MCF 10A (cell line): ENCODE measurements around the gene MBOAT2. TPM values are rescaled to one million over a fixed set of nuclear protein-coding genes. Genes with fewer than 3 reads are reported as not detected.

Experiments
- BruUV-seq: library from RNA; stranded (reverse); fragments of 400-500 nt; replicated peaks from 2 replicates; lab custom pipeline; 2021; lab: Mats Ljungman, UMichigan
- CTCF ChIA-PET: fragments of 300-600 bp; sonication (Branson Sonifier 250); formaldehyde crosslinking; extraction: SDS; loops from one replicate; lab custom pipeline; 2021; ENCODE audit warnings: antibody characterized with exemption, inconsistent platforms; lab: Yijun Ruan, JAX
- POLR2A ChIA-PET: fragments of 300-600, 350-650 bp; sonication (Branson Sonifier 250); formaldehyde crosslinking; extraction: SDS; loops from one replicate; lab custom pipeline; 2020; ENCODE audit warnings: antibody characterized with exemption, inconsistent platforms; lab: Yijun Ruan, JAX
- DNase-seq: peaks from one replicate; pipeline ENCODE4 v3.0.0-alpha.2; 2018; ENCODE audit not compliant: unreplicated experiment
- H3K27ac Mint-ChIP-seq: one replicate; pipeline ENCODE4 v1.8.0; 2022; ENCODE audit warnings: mild to moderate bottlenecking, low read depth, mixed read lengths; ENCODE audit not compliant: unreplicated experiment
- H3K27me3 Mint-ChIP-seq: one replicate; pipeline ENCODE4 v1.8.0; 2022; ENCODE audit warnings: mixed read lengths; ENCODE audit not compliant: insufficient read depth, unreplicated experiment
- H3K36me3 Mint-ChIP-seq: one replicate; pipeline ENCODE4 v1.8.0; 2022; ENCODE audit warnings: mild to moderate bottlenecking, moderate library complexity, mixed read lengths; ENCODE audit not compliant: insufficient read depth, unreplicated experiment
- H3K4me1 Mint-ChIP-seq: one replicate; pipeline ENCODE4 v1.8.0; 2022; ENCODE audit warnings: mixed read lengths; ENCODE audit not compliant: insufficient read depth, unreplicated experiment
- H3K4me3 Mint-ChIP-seq: one replicate; pipeline ENCODE4 v1.8.0; 2022; ENCODE audit warnings: mild to moderate bottlenecking, moderate library complexity, mixed read lengths; ENCODE audit not compliant: unreplicated experiment
- H3K9me3 Mint-ChIP-seq: one replicate; pipeline ENCODE4 v1.8.0; 2022; ENCODE audit warnings: mixed read lengths; ENCODE audit not compliant: unreplicated experiment
- CTCF ChIP-seq: fragments of 200-600 bp; IDR thresholded peaks from one replicate; pipeline ENCODE4 v1.8.0; 2022; ENCODE audit warnings: antibody characterized with exemption, mild to moderate bottlenecking; ENCODE audit not compliant: unreplicated experiment
- intact Hi-C: fragments of 100-400 bp; cut with micrococcal nuclease; formaldehyde crosslinking; loops from 2 replicates; pipeline ENCODE4 v1.14.1; 2022
- total RNA-seq: library from RNA; stranded (reverse); gene quantifications from 2 replicates; pipeline ENCODE4 v1.2.3, GENCODE V29; 2022

The MBOAT2 gene
- total RNA-seq, 1 experiment from 2014 or later: 34.7 TPM

GRCh38 chr2:8889978-8890377 is 113.5 kb downstream of the MBOAT2 start:
- H3K27ac Mint-ChIP-seq: peak overlapping the region; percentile 61
- DNase-seq: no peak

GRCh38 chr2:8888963-8889362 is 114.5 kb downstream of the MBOAT2 start:
- no peak overlapping the region for H3K27ac Mint-ChIP-seq
- no peaks in the 10 kb centered on the region for H3K27me3 Mint-ChIP-seq
- H3K4me3 Mint-ChIP-seq: no peak overlapping the region
- H3K36me3 Mint-ChIP-seq: peaks cover 6% of the 10 kb centered on the region
- DNase-seq: no peak
- no TSS peak for BruUV-seq
- ChIA-PET CTCF (interaction anchor here (0.7 kb wide), 1 partner anchor 248 kb away, joined by 3 read pairs; no protein-coding TSS in a partner anchor), POLR2A (no interaction called here)
- no peaks in the 10 kb centered on the region for H3K9me3 Mint-ChIP-seq
- no peak for TF ChIP-seq CTCF
- intact Hi-C loops: no loop called here
- no peaks in the 10 kb centered on the region for H3K4me1 Mint-ChIP-seq

More at GRCh38 chr2:8889978-8890377, 113.5 kb downstream of the MBOAT2 start:
- POLR2A ChIA-PET: no interaction called here
- BruUV-seq: no TSS peak
- CTCF ChIA-PET: interaction anchor here (0.6 to 2.7 kb wide), 5 partner anchors 12 to 1217 kb away, joined by 3 to 10 read pairs (median 3); no protein-coding TSS in a partner anchor
- Mint-ChIP-seq H3K9me3 (no peaks in the 10 kb centered on the region), H3K4me3 (no peak overlapping the region), H3K36me3 (peaks cover 14% of the 10 kb centered on the region), H3K27me3 (no peaks in the 10 kb centered on the region), H3K4me1 (no peaks in the 10 kb centered on the region)
- TF ChIP-seq CTCF: no peak
- intact Hi-C loops: no loop called here

- intact Hi-C loops: no loop called here
- no TSS peak for BruUV-seq
Measured at GRCh38 chr2:8886876-8887275, 116.6 kb downstream of the MBOAT2 start.

GRCh38 chr2:8886202-8886518 is 117.3 kb downstream of the MBOAT2 start:
- intact Hi-C loops: no loop called here
- Mint-ChIP-seq H3K27ac (no peak overlapping the region), H3K27me3 (no peaks in the 10 kb centered on the region), H3K4me3 (no peak overlapping the region), H3K9me3 (no peaks in the 10 kb centered on the region), H3K4me1 (no peaks in the 10 kb centered on the region), H3K36me3 (peaks cover 4% of the 10 kb centered on the region)
- DNase-seq: no peak
- ChIA-PET CTCF (no interaction called here), POLR2A (no interaction called here)
- TF ChIP-seq CTCF: no peak
- BruUV-seq: no TSS peak

More at GRCh38 chr2:8886876-8887275, 116.6 kb downstream of the MBOAT2 start:
- POLR2A ChIA-PET: no interaction called here
- DNase-seq: no peak
- H3K4me1 Mint-ChIP-seq: no peaks in the 10 kb centered on the region
- TF ChIP-seq CTCF: no peak
- H3K27me3 Mint-ChIP-seq: no peaks in the 10 kb centered on the region
- no peak overlapping the region for H3K27ac Mint-ChIP-seq
- H3K9me3 Mint-ChIP-seq: no peaks in the 10 kb centered on the region
- no peaks in the 10 kb centered on the region for H3K36me3 Mint-ChIP-seq
- no peak overlapping the region for H3K4me3 Mint-ChIP-seq
- CTCF ChIA-PET: no interaction called here
